Osteoblast (primary cell): Measurements from ENCODE around the gene ARHGAP45. TPM values are rescaled to one million over a fixed set of nuclear protein-coding genes. Genes with fewer than 3 reads are reported as not detected.

Source experiments
- DNase-seq: peaks from one replicate; pipeline ENCODE4 v3.0.0; 2011; ENCODE audit warnings: low spot score, mixed read lengths; ENCODE audit not compliant: insufficient read length; ENCODE audit errors: missing footprints
- H2AFZ ChIP-seq: 2 replicates; pipeline ENCODE4 v1.6.0; 2011; ENCODE audit warnings: mild to moderate bottlenecking, low read length
- H3K27ac ChIP-seq: 2 replicates; pipeline ENCODE4 v1.5.1; 2011; ENCODE audit warnings: mild to moderate bottlenecking, low read depth, low read length, moderate library complexity
- H3K27me3 ChIP-seq: 2 replicates; pipeline ENCODE4 v1.6.0; 2012; ENCODE audit warnings: mild to moderate bottlenecking, control low read depth, inconsistent platforms, low read length, moderate library complexity; ENCODE audit not compliant: insufficient read depth
- H3K36me3 ChIP-seq: 2 replicates; pipeline ENCODE4 v1.5.1; 2011; ENCODE audit warnings: mild to moderate bottlenecking, low read length, control low read depth, moderate library complexity; ENCODE audit not compliant: insufficient read depth
- H3K4me1 ChIP-seq: 2 replicates; pipeline ENCODE4 v1.5.1; 2011; ENCODE audit warnings: mild to moderate bottlenecking, low read length, control low read depth, moderate library complexity; ENCODE audit not compliant: insufficient read depth
- H3K4me2 ChIP-seq: 2 replicates; pipeline ENCODE4 v1.6.0; 2011; ENCODE audit warnings: mild to moderate bottlenecking, low read length; ENCODE audit not compliant: insufficient read depth
- H3K4me3 ChIP-seq: fragments of 200-600 bp; sonication (generic); 3 replicates; pipeline ENCODE4 v1.5.1; 2012; ENCODE audit warnings: mild to moderate bottlenecking, low read length, inconsistent platforms; ENCODE audit not compliant: insufficient read depth
- H3K79me2 ChIP-seq: 2 replicates; pipeline ENCODE4 v1.6.0; 2012; ENCODE audit warnings: mild to moderate bottlenecking, low read length, control low read depth, inconsistent platforms; ENCODE audit not compliant: insufficient read depth
- H3K9me3 ChIP-seq: 2 replicates; pipeline ENCODE4 v1.5.1; 2011; ENCODE audit warnings: low read depth, low read length, control low read depth
- H4K20me1 ChIP-seq: 2 replicates; pipeline ENCODE4 v1.6.0; 2012; ENCODE audit warnings: mild to moderate bottlenecking, low read length, control low read depth; ENCODE audit not compliant: insufficient read depth
- CTCF ChIP-seq: IDR thresholded peaks from 2 replicates; pipeline ENCODE4 v1.5.1; 2011; ENCODE audit warnings: mild to moderate bottlenecking, low read depth, low read length, moderate library complexity; ENCODE audit errors: extremely low read depth
- total RNA-seq: library from RNA; depleted of rRNA; stranded (reverse); fragments of >200 nt; gene quantifications from 2 replicates; pipeline ENCODE4 v1.2.3, GENCODE V29; 2012

Gene ARHGAP45
- total RNA-seq, 1 donor = 0.72 TPM

GRCh38 chr19:1055028-1055425 is 11.9 kb upstream of the ARHGAP45 start:
- no peak overlapping the region for H3K27ac ChIP-seq
- DNase-seq = no peak
- H4K20me1 ChIP-seq = no peaks in the 10 kb centered on the region
- no peaks in the 10 kb centered on the region for H3K27me3 ChIP-seq
- no peak overlapping the region for H2AFZ ChIP-seq
- no peaks in the 10 kb centered on the region for H3K36me3 ChIP-seq
- no peak overlapping the region for H3K4me2 ChIP-seq
- H3K9me3 ChIP-seq = peaks cover 26% of the 10 kb centered on the region
- H3K79me2 ChIP-seq = no peaks in the 10 kb centered on the region
- no peaks in the 10 kb centered on the region for H3K4me1 ChIP-seq
- H3K4me3 ChIP-seq = no peak overlapping the region
- no peak for TF ChIP-seq CTCF

- H3K27me3 ChIP-seq = no peaks in the 10 kb centered on the region
- H3K27ac ChIP-seq = no peak overlapping the region
- no peaks in the 10 kb centered on the region for H3K36me3 ChIP-seq
- no peak overlapping the region for H3K4me3 ChIP-seq
- no peak overlapping the region for H3K4me2 ChIP-seq
- no peaks in the 10 kb centered on the region for H3K79me2 ChIP-seq
- TF ChIP-seq CTCF = no peak
- no peaks in the 10 kb centered on the region for H3K4me1 ChIP-seq
- H3K9me3 ChIP-seq = peaks cover 26% of the 10 kb centered on the region
- DNase-seq = no peak
- H4K20me1 ChIP-seq = no peaks in the 10 kb centered on the region
- H2AFZ ChIP-seq = no peak overlapping the region
Observed at GRCh38 chr19:1055886-1056620, 10.9 kb upstream of the ARHGAP45 start.

- H3K36me3 ChIP-seq = no peaks in the 10 kb centered on the region
- H3K27ac ChIP-seq = no peak overlapping the region
- H3K4me2 ChIP-seq = no peak overlapping the region
- no peaks in the 10 kb centered on the region for H3K4me1 ChIP-seq
- TF ChIP-seq CTCF = no peak
- no peak overlapping the region for H2AFZ ChIP-seq
- no peaks in the 10 kb centered on the region for H3K27me3 ChIP-seq
- DNase-seq = no peak
- H4K20me1 ChIP-seq = no peaks in the 10 kb centered on the region
- H3K79me2 ChIP-seq = no peaks in the 10 kb centered on the region
- no peak overlapping the region for H3K4me3 ChIP-seq
- H3K9me3 ChIP-seq = peaks cover 26% of the 10 kb centered on the region
Observed at GRCh38 chr19:1057176-1057855, 9.7 kb upstream of the ARHGAP45 start.

GRCh38 chr19:1058112-1058511 is 8.9 kb upstream of the ARHGAP45 start:
- Histone ChIP-seq H3K4me2 (no peak overlapping the region), H3K4me1 (no peaks in the 10 kb centered on the region), H3K27me3 (no peaks in the 10 kb centered on the region), H3K9me3 (peaks cover 26% of the 10 kb centered on the region), H3K4me3 (no peak overlapping the region), H3K27ac (no peak overlapping the region), H3K79me2 (no peaks in the 10 kb centered on the region), H4K20me1 (no peaks in the 10 kb centered on the region), H3K36me3 (no peaks in the 10 kb centered on the region), H2AFZ (no peak overlapping the region)
- DNase-seq = no peak
- no peak for TF ChIP-seq CTCF
